ENCODE measurements around the gene BAIAP2. TPM values are rescaled to one million over a fixed set of nuclear protein-coding genes. Genes with fewer than 3 reads are reported as not detected.

Gene BAIAP2
- total RNA-seq, 1 experiment from 2014 or later = 105 TPM

DNA sequence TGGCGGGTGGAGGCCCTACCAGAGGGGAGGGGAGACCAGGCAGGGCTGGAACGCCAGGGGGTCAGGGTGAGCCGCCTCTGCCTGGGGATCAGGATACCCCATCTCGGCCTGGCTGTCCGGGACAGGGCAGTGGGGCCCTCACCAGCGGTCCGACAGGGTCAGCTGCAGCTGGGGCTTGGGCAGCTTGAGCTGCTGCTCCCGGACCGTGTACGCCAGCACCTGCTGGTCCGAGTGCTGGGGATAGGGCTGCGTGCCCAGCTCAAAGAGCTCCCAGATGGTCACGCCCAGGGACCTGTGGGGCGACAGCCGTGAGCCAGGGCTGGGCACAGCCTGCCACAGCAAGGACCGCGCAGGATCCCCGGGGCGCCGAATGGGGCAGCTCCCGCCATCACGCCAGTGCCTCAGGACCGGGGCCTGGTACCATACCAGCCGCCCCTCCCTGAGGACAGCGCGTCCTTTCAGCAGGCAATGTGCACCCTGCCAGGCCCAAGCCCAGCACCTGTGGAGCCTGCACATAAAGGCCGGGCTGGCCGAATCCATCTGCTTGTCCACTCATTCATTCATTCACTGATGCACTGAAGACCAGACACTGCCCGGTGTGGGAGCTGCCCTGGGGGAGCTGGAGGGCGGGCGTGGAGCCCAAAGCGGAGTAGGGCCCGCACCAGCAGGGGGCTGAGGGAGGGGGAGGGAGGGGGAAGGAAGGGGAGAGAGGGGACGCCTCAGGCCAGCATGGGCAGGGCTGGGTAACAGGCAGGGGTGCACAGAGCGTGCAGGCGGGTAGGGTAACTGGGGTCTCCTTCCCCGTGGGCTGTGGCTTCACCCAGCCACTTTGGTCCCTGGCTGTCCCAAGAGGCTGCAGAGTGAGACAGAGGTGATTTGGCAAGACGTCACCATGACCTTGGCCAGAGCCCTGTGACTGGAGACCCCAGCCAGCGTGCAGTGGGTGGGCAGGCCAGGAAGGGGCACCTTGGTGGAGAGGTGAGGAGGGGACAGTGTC lies 88.4 kb downstream of the BAIAP2 start:
- no peak for DNase-seq (ENCODE audit: low spot score)

- DNase-seq (ENCODE audit: low spot score) = no peak
Measured at GRCh38 chr17:81124377-81124776, 89.4 kb downstream of the BAIAP2 start.

DNA sequence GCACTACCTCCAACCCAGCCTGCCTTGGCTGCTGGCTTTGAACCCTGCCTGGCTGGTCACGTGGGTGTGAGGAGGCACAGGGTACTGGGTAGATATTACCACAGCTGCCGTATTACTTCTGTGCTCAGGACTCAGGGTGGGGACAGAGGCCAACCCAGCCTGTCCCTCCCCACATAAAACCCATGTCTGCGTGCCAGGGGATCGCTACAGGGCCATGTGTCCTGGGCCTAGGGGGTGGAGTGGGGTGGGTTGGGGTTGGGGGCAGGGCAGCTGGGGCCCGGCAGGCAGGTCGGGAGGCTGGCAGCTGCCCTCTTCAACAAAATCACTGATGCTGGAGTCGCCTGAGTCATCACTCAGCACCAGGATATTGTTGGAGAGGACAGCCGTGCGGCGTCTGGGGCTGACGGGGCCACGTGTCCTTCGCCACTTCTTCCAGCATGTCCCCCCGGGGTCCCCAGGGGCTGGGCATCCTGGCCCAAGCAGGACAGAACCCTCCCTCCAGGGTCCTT lies 90.7 kb downstream of the BAIAP2 start:
- DNase-seq (ENCODE audit: low spot score) = peak; percentile 73

DNA sequence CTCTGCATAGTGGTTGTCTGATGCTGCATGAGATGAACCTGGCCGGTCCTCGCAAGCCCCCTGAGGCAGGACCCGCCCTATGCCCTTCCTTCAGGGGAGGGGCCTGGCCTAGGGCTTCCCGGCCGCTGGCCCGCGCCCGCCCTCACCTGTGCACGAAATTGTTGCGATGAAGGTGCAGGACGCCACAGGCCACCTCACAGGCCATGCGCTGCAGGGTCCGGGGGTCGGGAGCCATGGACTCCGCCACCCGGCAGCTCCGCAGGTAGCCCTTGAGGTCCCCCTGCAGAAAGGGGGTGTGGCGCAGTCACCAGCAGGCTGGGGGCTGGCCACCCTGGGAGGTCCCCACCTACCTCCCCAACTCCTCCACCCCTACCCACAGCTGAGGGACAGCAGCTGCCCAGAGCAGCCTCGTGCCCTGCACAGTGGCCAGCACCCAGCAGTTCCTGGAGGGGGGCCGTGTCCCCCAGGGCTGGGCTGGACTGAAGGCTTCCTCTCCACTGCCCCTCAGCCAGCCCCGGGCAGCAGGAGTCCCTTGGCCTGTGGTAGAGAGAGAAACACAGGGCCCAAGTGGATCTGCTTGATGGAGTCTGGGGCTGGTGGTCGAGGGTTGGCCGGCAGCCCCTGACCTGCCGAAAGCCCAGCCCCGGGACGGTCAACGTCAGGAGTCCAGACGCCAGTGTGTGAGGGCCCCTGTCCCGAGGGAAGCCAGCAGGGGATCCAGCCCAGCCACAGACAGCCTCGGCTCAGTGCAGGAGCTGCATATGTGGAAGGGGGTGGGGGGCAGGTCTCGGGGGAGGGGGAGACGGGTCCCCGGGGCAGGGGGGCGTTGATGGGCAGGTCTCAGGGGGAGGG lies 91.6 kb downstream of the BAIAP2 start:
- DNase-seq (ENCODE audit: low spot score) = no peak

GRCh38 chr17:81127133-81127455 lies 92.1 kb downstream of the BAIAP2 start:
- DNase-seq (ENCODE audit: low spot score) = no peak

GRCh38 chr17:81127526-81128177 lies 92.7 kb downstream of the BAIAP2 start:
- no peak for DNase-seq (ENCODE audit: low spot score)

- DNase-seq (ENCODE audit: low spot score) = no peak
Measured at GRCh38 chr17:81128338-81128737, 93.4 kb downstream of the BAIAP2 start.

DNA sequence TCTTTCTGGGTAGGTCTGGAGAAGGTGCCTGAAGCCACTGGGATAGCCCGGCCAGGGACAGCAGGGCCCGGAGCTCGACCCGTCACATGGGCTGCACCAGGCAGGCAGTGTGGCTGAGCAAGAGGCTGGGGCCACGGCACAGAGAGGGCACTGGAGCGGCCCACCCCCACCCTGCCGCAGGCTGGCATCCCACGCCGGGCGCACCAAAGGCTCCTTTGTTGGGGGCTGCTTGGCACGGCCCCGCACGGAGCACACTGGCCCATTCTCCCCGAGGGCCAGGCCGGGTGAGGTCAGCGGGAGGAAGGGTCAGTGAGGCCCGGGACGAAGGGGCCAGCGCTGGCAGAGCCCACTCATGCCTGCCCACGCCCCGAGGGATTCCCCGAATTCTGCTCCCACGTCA lies 93.8 kb downstream of the BAIAP2 start:
- no peak for DNase-seq (ENCODE audit: low spot score)

DNA sequence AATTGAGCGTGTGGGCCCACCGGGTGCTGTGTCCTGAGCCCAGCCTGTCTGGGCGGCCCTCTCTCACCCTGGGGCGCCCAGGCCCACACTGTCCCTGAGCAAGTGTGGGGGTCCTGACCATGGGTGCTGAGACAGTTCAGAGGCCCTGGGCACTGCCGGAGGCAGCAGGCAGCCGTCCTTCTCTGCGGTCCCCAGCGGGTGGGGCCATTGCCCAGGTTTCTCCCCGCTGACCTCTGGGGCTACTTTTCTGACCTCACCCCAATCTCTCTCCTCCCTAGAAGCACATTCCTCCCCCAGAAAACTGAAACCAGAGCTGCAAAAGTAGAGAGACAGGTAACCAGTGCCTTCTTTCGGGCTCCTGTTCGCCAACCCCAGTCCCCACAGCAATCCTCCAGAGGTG lies 94.3 kb downstream of the BAIAP2 start:
- peak; percentile 35 for DNase-seq (ENCODE audit: low spot score)

- DNase-seq (ENCODE audit: low spot score) = no peak
Measured at GRCh38 chr17:81129711-81130367, 94.9 kb downstream of the BAIAP2 start.

DNA sequence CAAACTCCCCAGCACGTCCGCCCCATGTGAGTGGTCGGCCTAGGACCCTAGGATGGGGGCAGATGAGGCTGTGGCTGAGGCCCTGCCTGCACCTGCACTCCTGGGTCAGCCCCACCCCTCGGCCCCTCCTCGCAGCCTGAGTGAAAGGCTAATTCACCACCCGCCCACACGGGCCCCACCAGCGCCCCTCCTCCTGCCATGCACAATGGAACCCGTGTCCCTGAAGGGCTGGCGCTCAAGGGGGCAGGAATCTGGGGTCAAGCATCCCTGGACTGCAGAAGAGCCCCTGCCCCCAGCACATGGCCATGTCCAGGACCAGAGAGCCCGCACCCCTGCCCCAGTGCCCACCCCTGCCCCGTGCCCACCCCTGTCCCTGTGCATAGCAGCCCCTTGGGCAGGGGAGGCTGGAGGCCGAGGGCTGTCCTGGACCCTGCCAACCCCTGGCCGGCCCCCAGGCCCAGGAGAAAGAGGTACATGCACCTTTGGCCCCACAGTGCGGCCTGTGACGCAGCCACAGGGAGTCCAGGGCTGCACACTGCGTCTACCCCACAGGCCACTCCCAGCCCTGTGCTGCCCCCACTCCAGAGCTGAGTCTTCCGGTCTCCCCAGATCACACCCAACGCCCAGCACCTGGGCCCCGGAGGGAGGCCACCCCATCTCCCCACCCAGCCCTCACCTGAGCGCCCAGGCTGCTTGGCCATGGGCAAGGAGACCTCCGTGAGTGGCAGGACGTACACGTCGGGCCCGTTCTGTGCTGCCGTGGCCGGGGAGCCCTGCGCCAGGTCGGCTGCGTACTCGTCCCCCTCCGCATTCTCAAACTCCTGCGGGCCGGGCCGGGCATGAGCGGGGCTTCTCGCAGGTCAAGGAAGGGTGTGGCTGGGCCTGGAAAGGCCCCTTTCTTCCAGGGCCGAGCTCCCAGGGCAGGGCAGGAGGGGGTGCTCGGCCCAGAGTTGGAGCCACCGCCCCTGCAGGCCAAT lies 95.7 kb downstream of the BAIAP2 start:
- peak; percentile 74 for DNase-seq (ENCODE audit: low spot score)

DNA sequence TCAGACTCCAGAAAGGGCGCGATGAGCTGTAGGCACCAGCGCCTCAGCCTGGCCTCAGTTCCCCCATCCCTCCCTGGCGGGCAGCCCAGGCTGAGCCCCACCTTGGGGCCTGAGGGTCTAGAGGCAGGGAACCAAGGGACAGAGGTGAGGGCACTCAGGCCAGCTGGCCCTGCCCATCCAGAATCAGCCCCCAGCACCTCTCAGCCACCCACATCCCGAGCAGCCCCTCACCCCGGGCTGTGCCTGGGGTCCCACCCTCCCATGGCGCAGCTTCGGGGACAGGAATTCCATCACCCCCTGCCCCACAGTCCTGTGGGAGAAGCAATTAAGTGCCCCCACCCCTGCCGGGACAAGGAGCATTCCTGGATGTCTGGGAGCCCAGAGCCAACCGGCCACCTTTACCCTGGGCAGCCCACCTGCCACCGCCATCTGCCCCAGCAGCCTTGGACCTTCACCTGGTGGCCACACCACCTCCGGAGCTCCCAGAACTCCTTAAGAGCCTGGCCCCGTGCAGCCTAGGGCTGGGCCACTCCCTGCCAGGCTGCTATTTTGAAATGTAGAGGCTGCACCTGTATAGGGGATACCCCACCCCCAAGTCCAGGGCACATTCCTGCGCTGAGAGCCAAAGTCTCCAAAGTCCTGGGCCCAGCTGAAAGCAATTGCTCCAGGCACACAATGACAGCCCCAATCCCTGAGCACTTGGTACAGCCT lies 96.7 kb downstream of the BAIAP2 start:
- peak; percentile 95 for DNase-seq (ENCODE audit: low spot score)

GRCh38 chr17:81132197-81132540 lies 97.2 kb downstream of the BAIAP2 start:
- DNase-seq (ENCODE audit: low spot score) = no peak

GRCh38 chr17:81132770-81133723 lies 98.1 kb downstream of the BAIAP2 start:
- peak; percentile 91 for DNase-seq (ENCODE audit: low spot score)

- no peak for DNase-seq (ENCODE audit: low spot score)
Measured at GRCh38 chr17:81134064-81134781, 99.3 kb downstream of the BAIAP2 start.

DNA sequence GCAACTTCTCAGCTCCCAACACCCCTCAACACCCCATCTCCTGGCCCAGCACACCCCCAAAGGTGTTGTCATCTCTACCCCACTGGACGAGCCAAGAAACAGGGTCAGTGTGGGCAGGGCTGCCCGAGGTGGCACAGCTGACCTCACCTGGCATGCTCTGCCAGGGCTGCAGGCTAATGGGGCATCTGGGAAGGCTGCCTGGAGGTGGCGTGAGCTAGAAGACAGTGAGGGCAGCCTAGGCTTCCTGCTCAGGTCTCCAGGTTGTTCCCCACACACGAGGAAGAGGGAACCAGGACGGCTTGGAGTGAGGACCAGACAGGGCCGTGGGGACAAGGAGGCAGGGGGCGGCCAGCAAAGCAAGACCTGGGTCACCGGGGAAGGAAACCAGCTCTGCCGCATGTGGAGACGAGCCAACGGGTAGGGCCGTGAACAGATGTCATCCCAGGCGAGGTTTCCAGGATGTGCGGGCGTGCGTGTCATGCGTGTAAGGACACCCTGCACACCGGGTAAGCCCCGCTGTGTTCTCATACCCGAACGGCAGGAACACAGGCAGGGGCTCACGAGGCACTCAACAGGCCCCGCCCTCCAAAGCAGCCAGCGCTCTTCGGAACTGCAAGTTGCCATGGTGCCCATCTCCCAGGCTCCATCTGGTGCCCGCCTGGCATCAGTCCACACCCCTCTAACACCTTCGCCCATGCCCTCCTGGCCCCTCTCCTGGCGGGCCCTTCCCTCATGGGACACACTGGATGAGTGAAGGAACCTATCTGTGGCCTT lies 100.7 kb downstream of the BAIAP2 start:
- peak; percentile 55 for DNase-seq (ENCODE audit: low spot score)

GRCh38 chr17:81136366-81136765 lies 101.4 kb downstream of the BAIAP2 start:
- no peak for DNase-seq (ENCODE audit: low spot score)

Measured in HT-29 (cell line).